HCT116 (cell line): ENCODE measurements around the gene CCNJ. TPM values are rescaled to one million over a fixed set of nuclear protein-coding genes. Genes with fewer than 3 reads are reported as not detected.

Source experiments
- ATAC-seq: fragments of 200-7000 bp; cut with Tn5 transposase; 2 replicates; pipeline ENCODE4 v1.9.1; 2020; ENCODE audit warnings: mild to moderate bottlenecking, moderate library complexity
- BruUV-seq: library from RNA; stranded (reverse); fragments of 400-500 nt; replicated peaks from 2 replicates; lab custom pipeline; 2021; lab: Mats Ljungman, UMichigan
- CTCF ChIA-PET: fragments of 300-600 bp; sonication (Branson Sonifier 250); formaldehyde crosslinking; loops from one replicate; lab custom pipeline; 2021; ENCODE audit warnings: antibody characterized with exemption; lab: Charles Lee
- POLR2A ChIA-PET: fragments of 300-600, 350-600 bp; sonication (Branson Sonifier 250); formaldehyde crosslinking; loops from one replicate; lab custom pipeline; 2021; ENCODE audit warnings: antibody characterized with exemption; lab: Charles Lee
- RAD21 ChIA-PET, 2 experiments: fragments of 300-600 bp; sonication (Branson Sonifier 250); formaldehyde crosslinking; loops; one replicate each; lab custom pipeline; 2023; ENCODE audit warnings: low total read pairs in 2 of 2; ENCODE audit not compliant: uncharacterized antibody in 2 of 2, unreplicated experiment in 2 of 2, low non-redundant PET in 1 of 2; lab: Charles Lee
- DNase-seq: peaks from one replicate; pipeline ENCODE4 v3.0.0-alpha.2; 2010; ENCODE audit warnings: low read depth, low spot score
- H2AFZ ChIP-seq: fragments of 200-600 bp; shearing (Covaris generic), sonication (generic); 2 replicates; pipeline ENCODE4 v1.6.1; 2017; ENCODE audit warnings: low read depth, mixed run types, mixed read lengths, antibody characterized with exemption, low read length; ENCODE audit not compliant: poor library complexity, severe bottlenecking
- H3K27ac ChIP-seq: 2 replicates; pipeline ENCODE4 v1.5.1; 2012; ENCODE audit warnings: low read depth, low read length
- H3K27me3 ChIP-seq: fragments of 200-600 bp; sonication (generic); 2 replicates; pipeline ENCODE4 v1.6.1; 2016; ENCODE audit warnings: mixed run types, low read length, mixed read lengths; ENCODE audit not compliant: insufficient read depth
- H3K36me3 ChIP-seq, 2 experiments: fragments of 200-500 bp in 1 of 2; fragments of 200-600 bp in 1 of 2; sonication (Bioruptor generic) in 1 of 2; sonication (generic) in 1 of 2; 2 replicates each; pipeline versions ENCODE4 v1.5.1 to v1.6.1; 2014 to 2016; ENCODE audit warnings: low read length in 2 of 2, inconsistent platforms in 1 of 2, mixed read lengths in 1 of 2, mixed run types in 1 of 2; ENCODE audit not compliant: insufficient read depth in 2 of 2, control insufficient read depth in 1 of 2
- H3K4me1 ChIP-seq, 2 experiments: fragments of 200-600 bp in 1 of 2; sonication (generic) in 1 of 2; 2 replicates each; pipeline versions ENCODE4 v1.5.1 to v1.6.1; 2012 to 2017; ENCODE audit warnings: low read length in 2 of 2, inconsistent platforms in 1 of 2, mild to moderate bottlenecking in 1 of 2, mixed read lengths in 1 of 2, mixed run types in 1 of 2, moderate library complexity in 1 of 2; ENCODE audit not compliant: insufficient read depth in 2 of 2, control insufficient read depth in 1 of 2
- H3K4me2 ChIP-seq: fragments of 200-600 bp; sonication (generic); 2 replicates; pipeline ENCODE4 v1.6.1; 2017; ENCODE audit warnings: mixed run types, low read length, mixed read lengths
- H3K4me3 ChIP-seq, 2 experiments: fragments of 200-600 bp in 1 of 2; sonication (generic) in 1 of 2; replicated peaks in 1 of 2; 2 replicates each; pipeline ENCODE4 v1.5.1; 2011 to 2016; ENCODE audit warnings: low read length in 2 of 2, control low read depth in 1 of 2, low read depth in 1 of 2, mild to moderate bottlenecking in 1 of 2, mixed read lengths in 1 of 2, mixed run types in 1 of 2
- H3K79me2 ChIP-seq: fragments of 200-600 bp; sonication (generic); 2 replicates; pipeline ENCODE4 v1.6.1; 2017; ENCODE audit warnings: mild to moderate bottlenecking, mixed run types, low read length, moderate library complexity, mixed read lengths; ENCODE audit not compliant: insufficient read depth
- H3K9ac ChIP-seq: fragments of 200-600 bp; sonication (generic); 2 replicates; pipeline ENCODE4 v1.6.1; 2016; ENCODE audit warnings: low read length, mixed read lengths
- H3K9me2 ChIP-seq: fragments of 200-600 bp; sonication (generic), shearing (Covaris generic); 2 replicates; pipeline ENCODE4 v1.6.1; 2017; ENCODE audit warnings: mixed run types, mild to moderate bottlenecking, moderate library complexity; ENCODE audit not compliant: insufficient read depth
- H3K9me3 ChIP-seq, 2 experiments: fragments of 200-500 bp in 1 of 2; fragments of 200-600 bp in 1 of 2; sonication (Bioruptor generic) in 1 of 2; sonication (generic) in 1 of 2; 2 replicates each; pipeline ENCODE4 v1.6.1; 2014 to 2017; ENCODE audit warnings: low read length in 2 of 2, mixed read lengths in 2 of 2, inconsistent platforms in 1 of 2, low read depth in 1 of 2, mild to moderate bottlenecking in 1 of 2, mixed run types in 1 of 2, moderate library complexity in 1 of 2; ENCODE audit not compliant: control insufficient read depth in 1 of 2, insufficient read depth in 1 of 2
- H4K20me1 ChIP-seq: fragments of 200-600 bp; sonication (generic), shearing (Covaris generic); 2 replicates; pipeline ENCODE4 v1.6.1; 2017; ENCODE audit warnings: mixed run types, mild to moderate bottlenecking, moderate library complexity; ENCODE audit not compliant: insufficient read depth
- CEBPB ChIP-seq: IDR thresholded peaks from 2 replicates; pipeline ENCODE4 v1.6.1; 2012; ENCODE audit warnings: low read depth
- FOSL1 ChIP-seq: IDR thresholded peaks from 2 replicates; pipeline ENCODE4 v1.6.1; 2012; ENCODE audit warnings: low read depth
- RAD21 ChIP-seq: IDR thresholded peaks from 2 replicates; pipeline ENCODE4 v1.6.1; 2012; ENCODE audit warnings: low read depth, mild to moderate bottlenecking
- YY1 ChIP-seq: IDR thresholded peaks from 2 replicates; pipeline ENCODE4 v1.6.1; 2011; ENCODE audit warnings: low read length, low read depth, moderate library complexity, mild to moderate bottlenecking; ENCODE audit not compliant: insufficient replicate concordance; ENCODE audit errors: extremely low read depth
- ZBTB33 ChIP-seq: IDR thresholded peaks from 2 replicates; pipeline ENCODE4 v1.6.1; 2011; ENCODE audit warnings: mild to moderate bottlenecking, low read length, moderate library complexity; ENCODE audit not compliant: insufficient replicate concordance; ENCODE audit errors: extremely low read depth
- intact Hi-C: fragments of 100-400 bp; cut with micrococcal nuclease; formaldehyde crosslinking; loops from 2 replicates; pipeline ENCODE4 v1.10.0; 2022
- total RNA-seq: library from RNA; stranded (reverse); gene quantifications from one replicate; pipeline ENCODE4 v1.2.1, GENCODE V29; 2021; ENCODE audit not compliant: unreplicated experiment
- TF ChIP-seq, protein P1 (sequence below), 3 experiments: fragments of 200-600 bp in 1 of 3; sonication (generic) in 1 of 3; IDR thresholded peaks in 2 of 3; conservative IDR thresholded peaks in 1 of 3; 2 replicates each; pipeline ENCODE4 v1.5.1; 2012 to 2017; ENCODE audit warnings: low read depth in 2 of 3, low read length in 2 of 3, antibody characterized with exemption in 1 of 3, borderline replicate concordance in 1 of 3, control low read depth in 1 of 3, mild to moderate bottlenecking in 1 of 3, mixed read lengths in 1 of 3, mixed run types in 1 of 3, moderate library complexity in 1 of 3; ENCODE audit not compliant: insufficient read depth in 1 of 3

Gene CCNJ
- total RNA-seq, 1 experiment from 2014 or later = 12.2 TPM

- BruUV-seq = no TSS peak
- ATAC-seq = no peak
- Histone ChIP-seq H3K36me3 (no peaks in the 10 kb centered on the region), H3K79me2 (no peaks in the 10 kb centered on the region), H3K27me3 (no peaks in the 10 kb centered on the region), H2AFZ (no peak overlapping the region), H3K27ac (no peak overlapping the region), H3K9me3 (no peaks in the 10 kb centered on the region), H4K20me1 (no peaks in the 10 kb centered on the region), H3K4me2 (no peak overlapping the region), H3K4me1 (no peaks in the 10 kb centered on the region), H3K4me3 (no peak overlapping the region), H3K9me2 (no peaks in the 10 kb centered on the region), H3K9ac (no peak overlapping the region)
- RAD21 ChIA-PET = no interaction called here
- DNase-seq = no peak
- intact Hi-C loops = no loop called here
- CTCF ChIA-PET = no interaction called here
- no peak for TF ChIP-seq ZBTB33
- TF ChIP-seq RAD21 = no peak
- TF ChIP-seq FOSL1 = no peak
- no peak for TF ChIP-seq YY1
- TF ChIP-seq CEBPB = no peak
- TF ChIP-seq, protein P1, sequence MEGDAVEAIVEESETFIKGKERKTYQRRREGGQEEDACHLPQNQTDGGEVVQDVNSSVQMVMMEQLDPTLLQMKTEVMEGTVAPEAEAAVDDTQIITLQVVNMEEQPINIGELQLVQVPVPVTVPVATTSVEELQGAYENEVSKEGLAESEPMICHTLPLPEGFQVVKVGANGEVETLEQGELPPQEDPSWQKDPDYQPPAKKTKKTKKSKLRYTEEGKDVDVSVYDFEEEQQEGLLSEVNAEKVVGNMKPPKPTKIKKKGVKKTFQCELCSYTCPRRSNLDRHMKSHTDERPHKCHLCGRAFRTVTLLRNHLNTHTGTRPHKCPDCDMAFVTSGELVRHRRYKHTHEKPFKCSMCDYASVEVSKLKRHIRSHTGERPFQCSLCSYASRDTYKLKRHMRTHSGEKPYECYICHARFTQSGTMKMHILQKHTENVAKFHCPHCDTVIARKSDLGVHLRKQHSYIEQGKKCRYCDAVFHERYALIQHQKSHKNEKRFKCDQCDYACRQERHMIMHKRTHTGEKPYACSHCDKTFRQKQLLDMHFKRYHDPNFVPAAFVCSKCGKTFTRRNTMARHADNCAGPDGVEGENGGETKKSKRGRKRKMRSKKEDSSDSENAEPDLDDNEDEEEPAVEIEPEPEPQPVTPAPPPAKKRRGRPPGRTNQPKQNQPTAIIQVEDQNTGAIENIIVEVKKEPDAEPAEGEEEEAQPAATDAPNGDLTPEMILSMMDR (IDR thresholded peaks at IDR 0.05 in 2 of 3, conservative IDR thresholded peaks at IDR 0.05 in 1 of 3; ENCODE audit: borderline replicate concordance in 1 of 3, insufficient read depth in 1 of 3, low read depth in 2 of 3, low read length in 2 of 3) = no peak
- POLR2A ChIA-PET = no interaction called here
These were observed 53.6 kb downstream of the CCNJ start for GRCh38 chr10:96096958-96097357.
